K562 (cell line): ENCODE data around the gene PARK7. TPM values are rescaled to one million over a fixed set of nuclear protein-coding genes. Genes with fewer than 3 reads are reported as not detected.

Source experiments
- ATF3 ChIP-seq, 2 experiments: fragments of 450-650 bp in 1 of 2; sonication (generic) in 1 of 2; formaldehyde crosslinking in 1 of 2; IDR thresholded peaks in 1 of 2; conservative IDR thresholded peaks in 1 of 2; 2 replicates each; pipeline versions ENCODE4 v1.6.1 to v1.8.1; 2016 to 2023; ENCODE audit warnings: mild to moderate bottlenecking in 2 of 2, moderate library complexity in 2 of 2, inconsistent platforms in 1 of 2, missing genetic modification reagents in 1 of 2
- ESRRA ChIP-seq: fragments of 450-650 bp; IDR thresholded peaks from 2 replicates; pipeline ENCODE4 v1.6.1; 2014; ENCODE audit warnings: low read depth, mild to moderate bottlenecking, moderate library complexity, borderline replicate concordance
- GABPB2 ChIP-seq: fragments of 250-450 bp; sonication (Bioruptor Pico); conservative IDR thresholded peaks from 2 replicates; pipeline ENCODE4 v1.5.1; 2021; ENCODE audit warnings: mild to moderate bottlenecking
- KLF1 ChIP-seq: fragments of 450-650 bp; IDR thresholded peaks from 2 replicates; pipeline ENCODE4 v1.6.1; 2016; ENCODE audit warnings: missing genetic modification characterization, missing compliant biosample characterization
- NEUROD1 ChIP-seq: fragments of 150-350 bp; IDR thresholded peaks from 2 replicates; pipeline ENCODE4 v1.6.1; 2014; ENCODE audit warnings: borderline replicate concordance, low read length, low read depth; ENCODE audit not compliant: partially characterized antibody
- NFRKB ChIP-seq: fragments of 450-650 bp; IDR thresholded peaks from 2 replicates; pipeline ENCODE4 v1.6.1; 2016; ENCODE audit warnings: low read depth
- PHB ChIP-seq: fragments of 250-450 bp; sonication (Bioruptor Pico); IDR thresholded peaks from 2 replicates; pipeline ENCODE4 v1.5.0; 2021
- POLR2B ChIP-seq: fragments of 450-650 bp; IDR thresholded peaks from 2 replicates; pipeline ENCODE4 v1.6.1; 2018; ENCODE audit warnings: low read depth; ENCODE audit not compliant: partially characterized antibody
- PTBP1 ChIP-seq: fragments of 200-400 bp; formaldehyde crosslinking; IDR thresholded peaks from 2 replicates; pipeline ENCODE4 v1.6.1; 2017; ENCODE audit warnings: low read depth, low read length
- RBM39 ChIP-seq: fragments of 200-400 bp; formaldehyde crosslinking; optimal IDR thresholded peaks from 2 replicates; pipeline ENCODE3; 2018; ENCODE audit warnings: low read depth, low read length
- RNF219 ChIP-seq: fragments of 250-450 bp; sonication (Bioruptor Pico); IDR thresholded peaks from 2 replicates; pipeline ENCODE4 v1.5.0; 2022; ENCODE audit warnings: mild to moderate bottlenecking
- SMARCC2 ChIP-seq: fragments of 450-650 bp; IDR thresholded peaks from 2 replicates; pipeline ENCODE4 v1.6.1; 2017; ENCODE audit warnings: antibody characterized with exemption, moderate library complexity, mild to moderate bottlenecking, low read depth
- SMC3 ChIP-seq: conservative IDR thresholded peaks from 2 replicates; pipeline ENCODE4 v1.6.1; 2011; ENCODE audit warnings: low read depth, low read length, improper control_type of control experiment; ENCODE audit not compliant: insufficient read depth
- ZBTB11 ChIP-seq, 3 experiments: fragments of 200-800 bp in 1 of 3; fragments of 250-450 bp in 1 of 3; fragments of 450-650 bp in 1 of 3; sonication (Bioruptor Pico) in 1 of 3; sonication (Bioruptor generic) in 1 of 3; formaldehyde crosslinking in 1 of 3; IDR thresholded peaks; 2 replicates each; pipeline versions ENCODE4 v1.6.1 to v1.8.0; 2016 to 2022; ENCODE audit warnings: mild to moderate bottlenecking in 2 of 3, missing genetic modification characterization in 2 of 3, missing compliant biosample characterization in 1 of 3, moderate library complexity in 1 of 3
- ZFX ChIP-seq: sonication (generic); formaldehyde crosslinking; IDR thresholded peaks from 2 replicates; pipeline ENCODE4 v1.8.0; 2022; ENCODE audit warnings: mild to moderate bottlenecking, missing genetic modification reagents, moderate library complexity
- ZNF140 ChIP-seq: fragments of 250-450 bp; sonication (Bioruptor Pico); IDR thresholded peaks from 2 replicates; pipeline ENCODE4 v1.8.0; 2021; ENCODE audit warnings: moderate library complexity, mild to moderate bottlenecking, inconsistent platforms
- ZNF695 ChIP-seq: fragments of 450-650 bp; formaldehyde crosslinking; IDR thresholded peaks from 2 replicates; pipeline ENCODE4 v1.4.0; 2020; ENCODE audit warnings: mild to moderate bottlenecking, moderate library complexity
- polyA plus RNA-seq, 8 experiments: library from polyadenylated mRNA; depleted of rRNA in 4 of 8; stranded (reverse) in 5 of 8; unstranded in 3 of 8; fragments of >200 nt; fragmentation: Nextera tagmentation in 2 of 8; fragmentation: Illumina TruSeq in 1 of 8; extraction: Ambion mirVana in 2 of 8; extraction: Trizol in 1 of 8; gene quantifications; 2 replicates each; pipeline versions ENCODE4 v1.2.1 to v1.2.3, GENCODE V29; 2011 to 2014; ENCODE audit warnings: inconsistent platforms in 1 of 8, missing spikeins in 1 of 8
- total RNA-seq, 7 experiments: library from RNA; depleted of rRNA in 6 of 7; stranded (reverse); fragments of >200 nt in 6 of 7; fragmentation: Illumina TruSeq in 2 of 7; extraction: Trizol in 2 of 7; gene quantifications; 2 replicates each; pipeline versions ENCODE4 v1.2.1 to v1.2.3, GENCODE V29; 2011 to 2021; ENCODE audit warnings: low replicate concordance in 1 of 7

Gene PARK7
- total and polyA plus RNA-seq, 9 of the 15 experiments (the other 6 are each of a cell fraction or from before 2014, with no cell fraction given) = 374 to 1,298 (median 484) TPM

GRCh38 chr1:7961216-7962013 lies at the start of gene PARK7 (continued):
- TF ChIP-seq ZBTB11 (CRISPR knock-in tag; IDR thresholded peaks at IDR 0.05) = peak in 1 of 3 experiments; percentile 91; a peak in 3 of 6 replicates
- TF ChIP-seq ZNF695 = peak; percentile 46; the same call in 1 of the 2 replicates
- peak; percentile 28; the same call in 1 of the 2 replicates for TF ChIP-seq NFRKB
- TF ChIP-seq PHB = no peak
- TF ChIP-seq ZFX (CRISPR knock-in tag) = peak; percentile 99
- peak; percentile 97 for TF ChIP-seq NEUROD1
- peak; percentile 51; the same call in 1 of the 2 replicates for TF ChIP-seq ATF3 (IDR thresholded peaks at IDR 0.05)
- TF ChIP-seq ATF3 (CRISPR knock-in tag; conservative IDR thresholded peaks at IDR 0.05) = peak; percentile 54; the same call in 1 of the 2 replicates
- no peak for TF ChIP-seq GABPB2 (CRISPR knock-in tag)
- no peak; the same call in 1 of the 2 replicates for TF ChIP-seq SMARCC2
- 0 out of 2 replicates have a peak, but pooled peaks have one; percentile 60 for TF ChIP-seq PTBP1
- TF ChIP-seq RBM39 = peak; percentile 84
- TF ChIP-seq POLR2B = peak; percentile 96
- peak; percentile 77; the same call in 1 of the 2 replicates for TF ChIP-seq KLF1 (tag)
- no peak for TF ChIP-seq ZNF140 (CRISPR knock-in tag)
- TF ChIP-seq RNF219 (CRISPR knock-in tag) = no peak
- peak; percentile 34 for TF ChIP-seq SMC3
- peak; percentile 66 for TF ChIP-seq ESRRA
